HG02943 (cell line): Measurements from ENCODE around the gene LMX1B.
"Not testable (repeated sequence)": the region's sequence is repeated elsewhere in the genome, so short reads cannot be mapped to it uniquely, and the experiment has no call there.

Experiments used
- ATAC-seq: cut with Tn5 transposase; IDR thresholded peaks from one replicate; pipeline ENCODE4 v1.9.1; 2021; ENCODE audit warnings: mild to moderate bottlenecking, low read depth, moderate library complexity; ENCODE audit not compliant: unreplicated experiment

Gene LMX1B

GRCh38 chr9:126725485-126725884, 111.8 kb downstream of the LMX1B start:
- ATAC-seq: not testable (repeated sequence)

GRCh38 chr9:126728210-126728609, 114.5 kb downstream of the LMX1B start:
- ATAC-seq: not testable (repeated sequence)

GRCh38 chr9:126730592-126730991, 116.9 kb downstream of the LMX1B start:
- ATAC-seq: not testable (repeated sequence)

- ATAC-seq: no peak
Observed at GRCh38 chr9:126733005-126733404, 119.3 kb downstream of the LMX1B start.

GRCh38 chr9:126734877-126735276, 121.1 kb downstream of the LMX1B start:
- no peak for ATAC-seq

- ATAC-seq: no peak
Observed at GRCh38 chr9:126735482-126735881, 121.8 kb downstream of the LMX1B start.

GRCh38 chr9:126738553-126738952, 124.8 kb downstream of the LMX1B start:
- no peak for ATAC-seq

- ATAC-seq: no peak
Observed at GRCh38 chr9:126743041-126743440, 129.3 kb downstream of the LMX1B start.

GRCh38 chr9:126745574-126746411, 132.1 kb downstream of the LMX1B start:
- ATAC-seq: no peak
